ENCODE measurements around the gene RBKS. TPM values are rescaled to one million over a fixed set of nuclear protein-coding genes. Genes with fewer than 3 reads are reported as not detected.

The RBKS gene
- total RNA-seq, 2 experiments from 2014 or later = 2.2 to 2.8 TPM

DNA sequence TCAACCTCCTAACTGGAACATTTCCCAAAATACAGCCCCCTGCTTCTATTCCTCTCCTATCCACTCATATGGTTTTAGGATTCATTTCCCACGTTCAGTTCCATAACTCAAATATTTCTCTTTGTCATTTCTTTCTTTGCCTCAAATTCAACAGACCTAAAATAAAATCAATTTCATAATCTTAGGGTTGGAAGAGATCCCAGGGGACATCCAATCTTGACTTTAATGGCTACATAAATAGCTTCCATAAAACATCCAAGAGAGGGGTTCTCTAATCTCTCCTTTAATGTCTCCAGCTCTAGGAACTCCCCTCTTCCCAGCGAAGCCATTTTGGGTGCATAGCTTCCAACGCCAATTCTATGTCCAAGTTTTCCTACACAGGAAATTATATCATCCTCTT lies 33.8 kb downstream of the RBKS start:
- no peak for DNase-seq
- peaks cover 7% of the 10 kb centered on the region for H3K9me3 Mint-ChIP-seq
- POLR2A ChIA-PET = no interaction called here
- peaks cover 46% of the 10 kb centered on the region for H3K4me1 Mint-ChIP-seq
- H3K36me3 Mint-ChIP-seq (ENCODE audit: low read depth) = peaks cover 19% of the 10 kb centered on the region
- H3K4me3 Mint-ChIP-seq = no peak overlapping the region
- H3K27ac Mint-ChIP-seq = no peak overlapping the region
- H3K27me3 Mint-ChIP-seq = no peaks in the 10 kb centered on the region
- CTCF ChIA-PET = interaction anchor here (0.8 to 1.2 kb wide), 2 partner anchors 15 to 173 kb away, joined by 3 to 4 read pairs; no protein-coding TSS in a partner anchor

DNA sequence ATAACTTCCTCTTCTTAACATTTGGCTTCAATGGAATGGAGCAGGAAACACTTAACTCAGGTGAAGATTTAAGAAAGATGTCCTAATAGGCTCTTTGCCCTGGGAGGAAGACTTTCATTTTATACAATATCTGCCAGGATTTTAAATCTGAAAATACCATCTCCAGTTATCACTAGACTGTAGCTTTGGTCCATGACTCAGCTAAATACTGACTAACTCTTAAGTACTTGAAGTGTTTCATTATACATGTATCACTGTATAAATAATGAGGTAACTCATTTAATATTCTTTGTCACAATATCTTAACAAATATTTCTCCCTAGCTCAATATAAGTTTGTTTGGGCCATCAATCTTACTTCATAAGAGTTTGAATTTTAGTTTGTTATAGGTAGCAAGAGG lies 34.7 kb downstream of the RBKS start:
- POLR2A ChIA-PET = no interaction called here
- peaks cover 7% of the 10 kb centered on the region for H3K9me3 Mint-ChIP-seq
- no peak overlapping the region for H3K4me3 Mint-ChIP-seq
- H3K27me3 Mint-ChIP-seq = no peaks in the 10 kb centered on the region
- H3K4me1 Mint-ChIP-seq = peaks cover 42% of the 10 kb centered on the region
- H3K36me3 Mint-ChIP-seq (ENCODE audit: low read depth) = peaks cover 19% of the 10 kb centered on the region
- H3K27ac Mint-ChIP-seq = no peak overlapping the region
- no peak for DNase-seq
- CTCF ChIA-PET = no interaction called here

DNA sequence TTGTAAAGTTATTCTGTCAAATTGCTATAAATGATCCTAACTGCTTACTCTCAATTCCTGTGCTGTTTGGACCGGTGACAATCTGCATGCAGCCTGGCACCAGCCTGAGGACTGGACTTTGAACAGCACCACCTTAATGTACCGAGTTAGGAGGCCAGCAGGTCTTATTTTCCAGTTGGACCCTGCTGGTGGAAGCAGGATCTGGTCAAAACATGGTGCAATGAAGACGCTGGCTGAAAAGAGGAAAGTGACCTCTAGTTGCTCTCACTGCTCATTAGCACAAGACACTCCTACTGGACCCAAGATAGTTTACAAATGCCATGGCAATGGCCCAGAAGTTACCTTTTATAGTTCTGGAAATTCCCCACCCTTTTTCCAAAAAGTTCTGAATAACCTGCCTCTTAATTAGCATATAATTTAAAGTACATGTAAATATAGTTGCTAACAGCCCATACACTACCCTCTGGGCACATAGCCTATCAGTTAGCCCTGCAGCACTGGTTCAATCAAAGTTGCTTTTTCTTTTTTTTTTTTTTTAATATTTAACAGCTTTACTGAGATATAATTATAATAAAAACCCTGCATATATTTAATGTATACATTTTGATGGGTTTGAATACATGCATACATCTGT lies 35.8 kb downstream of the RBKS start:
- ChIA-PET POLR2A (no interaction called here), CTCF (no interaction called here)
- Mint-ChIP-seq H3K36me3 (ENCODE audit: low read depth) (peaks cover 19% of the 10 kb centered on the region), H3K27ac (no peak overlapping the region), H3K9me3 (peaks cover 7% of the 10 kb centered on the region), H3K4me3 (no peak overlapping the region), H3K27me3 (no peaks in the 10 kb centered on the region), H3K4me1 (peaks cover 36% of the 10 kb centered on the region)
- DNase-seq = no peak

- no peaks in the 10 kb centered on the region for H3K27me3 Mint-ChIP-seq
- no peak overlapping the region for H3K27ac Mint-ChIP-seq
- H3K4me1 Mint-ChIP-seq = peaks cover 24% of the 10 kb centered on the region
- CTCF ChIA-PET = no interaction called here
- POLR2A ChIA-PET = no interaction called here
- peaks cover 3% of the 10 kb centered on the region for H3K9me3 Mint-ChIP-seq
- no peak for DNase-seq
- H3K36me3 Mint-ChIP-seq (ENCODE audit: low read depth) = peaks cover 16% of the 10 kb centered on the region
- H3K4me3 Mint-ChIP-seq = no peak overlapping the region
Observed at GRCh38 chr2:27852691-27853090, 37.5 kb downstream of the RBKS start.

DNA sequence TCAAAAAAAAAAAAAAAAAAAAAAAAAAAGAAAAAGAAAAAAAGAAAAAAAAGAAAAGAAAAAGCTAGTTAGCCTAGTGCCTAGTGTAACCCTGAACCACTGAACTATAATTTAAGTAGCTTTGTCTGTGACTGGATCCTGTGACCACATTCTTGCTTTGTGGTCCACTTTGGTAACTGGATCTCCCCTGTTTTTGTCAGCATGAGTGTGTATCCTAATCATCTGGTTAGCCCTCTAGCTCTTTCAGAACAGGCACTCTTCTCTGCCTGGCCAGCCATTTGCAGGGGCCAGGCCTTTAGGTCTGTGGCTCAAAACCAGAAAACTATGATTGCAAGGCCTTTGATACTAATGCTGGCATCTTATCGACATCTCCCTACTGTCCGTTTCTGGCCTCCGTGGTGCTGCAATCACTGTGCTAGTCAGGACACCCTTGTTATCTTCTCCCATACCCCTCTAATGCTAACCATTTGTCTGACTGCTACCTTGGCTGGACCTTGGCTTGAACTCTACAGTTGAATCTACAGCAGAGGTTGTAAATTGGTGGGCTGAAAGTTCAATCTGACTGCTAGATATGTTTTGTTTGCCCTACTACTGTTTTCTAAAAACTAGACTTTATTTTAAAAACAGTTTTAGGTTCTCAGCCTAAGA lies 40.5 kb downstream of the RBKS start:
- ChIA-PET POLR2A (no interaction called here), CTCF (interaction anchor here (0.7 kb wide), 1 partner anchor 19 kb away, joined by 6 read pairs; no protein-coding TSS in a partner anchor)
- Mint-ChIP-seq H3K36me3 (ENCODE audit: low read depth) (no peaks in the 10 kb centered on the region), H3K27ac (no peak overlapping the region), H3K4me3 (no peak overlapping the region), H3K27me3 (no peaks in the 10 kb centered on the region), H3K4me1 (no peaks in the 10 kb centered on the region), H3K9me3 (no peaks in the 10 kb centered on the region)
- no peak for DNase-seq

DNA sequence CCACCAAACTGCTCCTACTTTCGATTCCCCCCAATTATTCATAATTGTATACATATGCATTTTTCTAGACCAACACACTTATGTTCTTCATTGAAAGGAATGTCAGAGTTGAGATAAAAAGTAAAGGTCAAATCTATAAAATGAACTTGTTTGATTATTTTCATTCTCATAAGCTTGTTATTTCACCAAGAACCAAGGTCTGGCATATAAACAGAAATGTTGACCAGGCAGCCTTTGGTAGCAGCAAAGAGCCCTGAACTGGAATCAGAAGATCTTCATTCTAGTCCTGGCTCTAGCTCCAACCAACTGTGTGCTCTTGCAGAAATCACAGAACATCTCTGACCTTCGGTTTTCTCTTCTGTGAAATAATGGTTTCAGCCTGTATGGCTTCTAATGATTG lies 42.9 kb downstream of the RBKS start:
- H3K9me3 Mint-ChIP-seq = no peaks in the 10 kb centered on the region
- H3K36me3 Mint-ChIP-seq (ENCODE audit: low read depth) = no peaks in the 10 kb centered on the region
- ChIA-PET CTCF (no interaction called here), POLR2A (no interaction called here)
- no peaks in the 10 kb centered on the region for H3K27me3 Mint-ChIP-seq
- no peak for DNase-seq
- H3K27ac Mint-ChIP-seq = no peak overlapping the region
- no peak overlapping the region for H3K4me3 Mint-ChIP-seq
- H3K4me1 Mint-ChIP-seq = no peaks in the 10 kb centered on the region

- H3K9me3 Mint-ChIP-seq = no peaks in the 10 kb centered on the region
- POLR2A ChIA-PET = no interaction called here
- H3K27me3 Mint-ChIP-seq = no peaks in the 10 kb centered on the region
- H3K4me1 Mint-ChIP-seq = no peaks in the 10 kb centered on the region
- no peak overlapping the region for H3K27ac Mint-ChIP-seq
- no peak for DNase-seq
- CTCF ChIA-PET = no interaction called here
- no peak overlapping the region for H3K4me3 Mint-ChIP-seq
- H3K36me3 Mint-ChIP-seq (ENCODE audit: low read depth) = no peaks in the 10 kb centered on the region
Observed at GRCh38 chr2:27844821-27845255, 45.3 kb downstream of the RBKS start.

DNA sequence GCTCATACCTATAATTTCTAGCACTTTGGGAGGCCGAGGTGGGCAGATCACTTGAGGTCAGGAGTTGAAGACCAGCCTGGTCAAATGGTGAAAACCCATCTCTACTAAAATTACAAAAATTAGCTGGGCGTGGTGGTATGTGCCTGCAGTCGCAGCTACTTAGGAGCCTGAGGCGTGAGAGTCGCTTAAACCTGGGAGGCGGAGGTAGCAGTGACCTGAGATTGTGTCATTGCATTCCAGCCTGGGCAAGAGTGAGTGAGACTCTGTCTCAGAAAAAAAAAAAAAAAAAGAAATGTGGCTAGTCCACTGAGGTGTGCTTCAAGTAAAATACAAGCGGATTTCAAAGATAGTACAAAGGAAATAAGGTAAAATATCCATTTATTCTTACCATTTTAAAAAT lies 46.2 kb downstream of the RBKS start:
- Mint-ChIP-seq H3K27me3 (no peaks in the 10 kb centered on the region), H3K4me3 (no peak overlapping the region), H3K36me3 (ENCODE audit: low read depth) (no peaks in the 10 kb centered on the region), H3K27ac (no peak overlapping the region), H3K9me3 (no peaks in the 10 kb centered on the region), H3K4me1 (no peaks in the 10 kb centered on the region)
- no peak for DNase-seq
- ChIA-PET CTCF (no interaction called here), POLR2A (no interaction called here)

DNA sequence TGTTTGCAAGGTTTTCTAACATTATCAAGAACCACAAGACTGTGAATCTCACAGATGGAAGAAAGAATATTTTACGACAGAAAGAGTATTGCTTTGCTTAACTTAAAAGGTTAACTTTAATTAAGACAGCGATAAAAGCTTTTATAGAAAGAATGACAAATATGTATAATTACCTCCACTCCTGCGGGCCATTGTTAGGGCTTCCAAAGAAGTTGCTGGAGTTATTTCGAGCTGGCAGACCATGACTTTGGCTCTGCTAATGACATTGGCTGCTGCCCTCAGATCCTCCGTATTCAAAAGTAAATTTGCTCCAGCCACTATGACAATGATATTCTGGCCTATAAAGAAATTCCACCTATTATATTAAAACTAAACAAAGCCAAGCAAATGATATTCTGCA lies 47.3 kb downstream of the RBKS start:
- Mint-ChIP-seq H3K36me3 (ENCODE audit: low read depth) (no peaks in the 10 kb centered on the region), H3K27ac (no peak overlapping the region), H3K4me1 (no peaks in the 10 kb centered on the region), H3K4me3 (no peak overlapping the region), H3K9me3 (no peaks in the 10 kb centered on the region), H3K27me3 (no peaks in the 10 kb centered on the region)
- ChIA-PET POLR2A (no interaction called here), CTCF (no interaction called here)
- no peak for DNase-seq

- H3K27me3 Mint-ChIP-seq = no peaks in the 10 kb centered on the region
- H3K4me3 Mint-ChIP-seq = no peak overlapping the region
- no peaks in the 10 kb centered on the region for H3K4me1 Mint-ChIP-seq
- H3K27ac Mint-ChIP-seq = no peak overlapping the region
- no peak for DNase-seq
- POLR2A ChIA-PET = no interaction called here
- no peaks in the 10 kb centered on the region for H3K36me3 Mint-ChIP-seq (ENCODE audit: low read depth)
- CTCF ChIA-PET = no interaction called here
- H3K9me3 Mint-ChIP-seq = no peaks in the 10 kb centered on the region
Observed at GRCh38 chr2:27839022-27839618, 51.1 kb downstream of the RBKS start.

GRCh38 chr2:27838502-27838901 lies 51.7 kb downstream of the RBKS start:
- DNase-seq = no peak
- no peaks in the 10 kb centered on the region for H3K27me3 Mint-ChIP-seq
- no peak overlapping the region for H3K4me3 Mint-ChIP-seq
- H3K4me1 Mint-ChIP-seq = no peaks in the 10 kb centered on the region
- POLR2A ChIA-PET = no interaction called here
- H3K27ac Mint-ChIP-seq = no peak overlapping the region
- H3K9me3 Mint-ChIP-seq = no peaks in the 10 kb centered on the region
- H3K36me3 Mint-ChIP-seq (ENCODE audit: low read depth) = no peaks in the 10 kb centered on the region
- CTCF ChIA-PET = no interaction called here

DNA sequence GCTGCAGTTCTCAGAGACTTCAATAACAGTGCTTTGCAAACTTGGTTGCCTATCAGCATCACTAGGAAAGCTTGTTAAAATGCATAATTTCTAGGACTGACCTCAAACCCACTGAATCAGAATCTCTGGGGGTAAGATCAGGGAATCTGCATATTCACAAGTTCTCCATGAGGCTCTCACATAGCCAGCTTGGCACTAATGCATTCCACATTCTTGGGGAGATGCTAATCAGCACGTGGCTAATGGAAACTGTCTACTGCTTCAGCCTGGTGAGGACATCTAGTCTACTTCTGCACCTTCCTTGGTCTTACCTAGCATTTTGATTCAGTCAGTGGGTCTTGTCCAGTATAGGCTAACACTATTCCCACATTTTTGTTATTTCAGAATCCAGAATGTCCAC lies 56.3 kb downstream of the RBKS start:
- Mint-ChIP-seq H3K9me3 (no peaks in the 10 kb centered on the region), H3K36me3 (ENCODE audit: low read depth) (no peaks in the 10 kb centered on the region), H3K27ac (no peak overlapping the region), H3K27me3 (no peaks in the 10 kb centered on the region), H3K4me3 (no peak overlapping the region), H3K4me1 (no peaks in the 10 kb centered on the region)
- ChIA-PET POLR2A (no interaction called here), CTCF (no interaction called here)
- no peak for DNase-seq

DNA sequence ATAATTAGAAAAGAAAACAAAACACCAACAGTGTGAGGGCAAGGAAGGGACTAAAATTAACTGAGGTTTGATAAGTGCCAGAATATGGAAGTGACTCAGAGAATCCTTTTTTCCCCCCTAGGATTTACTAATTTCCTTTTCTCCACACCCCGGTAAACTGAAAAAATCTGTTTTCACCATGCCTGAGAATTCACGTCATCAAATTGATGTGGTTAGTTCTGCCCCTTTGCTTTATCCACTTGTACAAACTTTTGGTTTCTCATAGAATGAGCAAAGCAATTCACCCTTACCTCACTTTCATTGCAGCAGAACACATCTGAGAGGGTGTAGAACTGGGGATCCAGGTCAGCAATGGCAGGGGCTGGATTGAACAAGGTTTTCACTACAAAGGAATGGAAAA lies 57.8 kb downstream of the RBKS start:
- Mint-ChIP-seq H3K4me1 (no peaks in the 10 kb centered on the region), H3K9me3 (no peaks in the 10 kb centered on the region), H3K4me3 (no peak overlapping the region), H3K36me3 (ENCODE audit: low read depth) (no peaks in the 10 kb centered on the region), H3K27me3 (no peaks in the 10 kb centered on the region), H3K27ac (no peak overlapping the region)
- POLR2A ChIA-PET = no interaction called here
- CTCF ChIA-PET = no interaction called here
- no peak for DNase-seq

All from activated CD4-positive, alpha-beta memory T cell treated with anti-CD3 and anti-CD28 coated beads, Interleukin-2, amount 10 ng/mL, durations not matched to agents 7 days and 5 days (primary cell).